Dedifferentiated amniotic fluid mesenchymal stem cell (primary cell): ENCODE results near the gene CT45A10.
"Not testable (repeated sequence)": the region's sequence is repeated elsewhere in the genome, so short reads cannot be mapped to it uniquely, and the experiment has no call there.

Experiments used
- DNase-seq: peaks from one replicate; pipeline ENCODE4 v3.0.0-alpha.2; 2016; ENCODE audit errors: extremely low spot score

CT45A10 gene, protein sequence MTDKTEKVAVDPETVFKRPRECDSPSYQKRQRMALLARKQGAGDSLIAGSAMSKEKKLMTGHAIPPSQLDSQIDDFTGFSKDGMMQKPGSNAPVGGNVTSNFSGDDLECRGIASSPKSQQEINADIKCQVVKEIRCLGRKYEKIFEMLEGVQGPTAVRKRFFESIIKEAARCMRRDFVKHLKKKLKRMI

DNA sequence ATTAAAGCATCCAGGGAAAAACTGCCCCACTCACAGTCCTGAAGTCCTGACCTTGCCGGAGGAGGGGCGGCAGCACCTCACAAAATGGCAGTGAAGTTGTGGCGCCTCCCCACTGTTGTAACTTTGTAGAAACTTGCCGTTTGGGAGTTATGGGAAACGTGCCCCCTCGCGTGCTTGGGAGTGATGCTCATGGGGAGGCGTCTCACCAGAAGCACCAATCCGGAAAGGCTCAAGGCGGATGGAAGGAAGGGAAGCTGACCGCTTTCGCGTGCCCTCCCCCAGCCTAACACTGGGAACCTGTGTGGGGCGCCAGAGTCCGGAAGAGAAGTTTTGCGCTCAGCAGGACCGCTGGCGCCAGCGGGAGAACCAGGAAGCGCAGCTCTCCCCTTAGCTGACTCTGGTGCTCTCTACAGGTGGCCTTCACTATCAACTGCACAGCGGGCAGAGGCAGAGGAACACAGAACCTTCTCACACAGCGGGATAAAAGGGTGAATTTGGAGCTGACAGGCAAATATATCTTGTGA is at the start of gene CT45A10, which contains the start of gene SAGE1:
CT45A10 (minus strand) TSS at position 151 of the 524 bp plus-strand sequence. CDS start 8,100 bp downstream, outside the sequence.
SAGE1 (plus strand) TSS at position 423 of the 524 bp plus-strand sequence. CDS start 2,527 bp downstream, outside the sequence.
- no peak for DNase-seq

GRCh38 chrX:135931644-135932487 is 38.6 kb upstream of the CT45A10 start:
- no peak for DNase-seq

DNA sequence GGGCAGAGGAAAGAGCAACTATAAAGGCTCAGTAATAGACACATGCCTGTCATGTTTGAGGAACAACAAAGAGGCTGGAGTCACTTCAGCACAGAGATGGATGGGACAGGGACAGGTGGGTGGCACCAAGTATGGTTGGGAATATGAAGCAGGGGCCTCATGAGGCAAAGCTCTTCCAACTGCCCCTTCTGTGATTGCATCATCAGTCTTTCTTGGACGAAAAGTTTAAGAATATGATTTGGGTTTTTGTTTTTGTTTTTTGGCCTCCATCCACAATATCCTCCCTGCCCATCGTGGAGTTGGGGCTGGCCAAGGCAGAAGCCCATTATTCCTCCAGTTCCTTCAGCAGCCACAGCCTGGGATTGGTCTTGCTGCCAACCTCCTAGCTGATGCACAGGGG is 34.7 kb upstream of the CT45A10 start:
- DNase-seq = no peak

- no peak for DNase-seq
These were observed 30.1 kb upstream of the CT45A10 start for GRCh38 chrX:135923353-135923752.

DNA sequence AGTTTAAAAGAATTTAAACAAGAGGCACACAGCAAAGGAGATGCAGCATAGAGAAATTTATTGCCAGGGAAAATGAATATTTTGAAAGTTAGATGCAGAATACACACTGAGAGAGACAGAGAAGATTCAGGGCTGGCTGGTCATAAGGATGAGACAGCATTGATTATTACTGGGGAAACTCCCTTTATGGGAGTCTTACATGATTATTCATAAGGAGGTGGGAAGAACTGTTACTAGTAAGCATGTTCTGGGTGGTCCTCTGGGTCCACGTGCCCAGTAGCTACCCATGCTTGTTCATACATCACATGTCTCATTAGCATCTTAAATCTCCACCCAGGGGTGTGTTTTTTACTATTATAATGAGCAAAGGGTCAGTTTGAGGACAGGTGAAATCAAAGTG is 27.3 kb upstream of the CT45A10 start:
- DNase-seq = not testable (repeated sequence)

DNA sequence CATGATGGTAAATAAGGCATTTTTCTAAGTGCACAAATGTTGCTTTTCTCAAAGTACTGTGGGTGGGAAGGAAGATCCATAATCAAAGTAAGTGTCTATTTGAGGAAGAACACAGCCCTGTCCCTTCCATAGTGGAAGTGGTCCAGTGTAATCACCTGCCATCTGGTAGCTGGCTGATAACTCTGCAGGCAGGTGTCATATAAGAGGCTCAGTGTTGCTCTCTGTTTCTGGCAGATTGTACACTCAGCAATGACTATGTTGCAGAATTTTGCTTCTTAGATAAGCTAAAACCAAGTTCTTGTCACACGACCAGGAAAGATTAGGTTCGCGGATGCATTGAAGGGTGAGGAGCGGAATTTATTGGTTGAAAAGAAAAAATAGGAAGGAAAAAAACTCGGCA is 21.2 kb upstream of the CT45A10 start:
- DNase-seq = no peak

DNA sequence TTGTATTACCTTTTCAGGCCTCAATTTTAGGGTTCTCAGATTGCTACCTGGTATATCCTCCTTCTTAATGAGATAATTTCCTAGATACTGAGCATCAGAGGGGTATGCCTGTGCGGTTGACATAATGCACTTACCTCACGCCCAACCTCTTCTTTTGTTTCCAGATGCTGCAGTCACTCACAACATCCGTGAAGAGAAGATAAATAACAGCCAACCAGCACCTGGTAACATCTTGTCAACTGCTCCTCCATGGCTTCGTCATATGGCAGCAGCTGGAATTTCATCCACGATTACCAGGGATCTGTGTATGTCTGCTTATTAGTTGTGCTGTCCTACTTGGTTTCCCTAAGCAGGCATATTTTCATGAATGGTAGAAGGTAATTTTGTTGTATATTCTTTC is 17.0 kb upstream of the CT45A10 start:
- DNase-seq = no peak

GRCh38 chrX:135892781-135893180 is 463 bp downstream of the CT45A10 start:
- DNase-seq = no peak

- no peak for DNase-seq
These were observed 3.1 kb downstream of the CT45A10 start for GRCh38 chrX:135890087-135890585.

DNA sequence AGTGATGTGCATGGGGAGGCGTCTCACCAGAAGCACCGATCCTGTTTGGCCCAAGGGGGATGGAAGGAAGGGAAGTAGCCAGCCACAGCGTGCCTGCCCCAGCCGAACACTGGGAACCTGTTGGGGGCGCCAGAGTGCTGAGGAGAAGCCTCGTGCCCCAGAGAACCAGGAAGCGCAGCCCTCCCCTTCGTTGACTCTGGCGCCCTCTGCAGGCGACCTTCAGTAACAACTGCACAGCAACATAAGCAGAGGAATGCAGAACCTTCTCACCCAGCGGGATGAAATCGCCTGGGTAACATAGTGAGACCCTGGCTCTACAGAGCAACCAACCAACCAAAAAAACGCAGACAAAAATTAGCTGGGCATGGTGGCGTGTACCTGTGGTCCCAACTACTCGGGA is 4.3 kb downstream of the CT45A10 start:
- not testable (repeated sequence) for DNase-seq

DNA sequence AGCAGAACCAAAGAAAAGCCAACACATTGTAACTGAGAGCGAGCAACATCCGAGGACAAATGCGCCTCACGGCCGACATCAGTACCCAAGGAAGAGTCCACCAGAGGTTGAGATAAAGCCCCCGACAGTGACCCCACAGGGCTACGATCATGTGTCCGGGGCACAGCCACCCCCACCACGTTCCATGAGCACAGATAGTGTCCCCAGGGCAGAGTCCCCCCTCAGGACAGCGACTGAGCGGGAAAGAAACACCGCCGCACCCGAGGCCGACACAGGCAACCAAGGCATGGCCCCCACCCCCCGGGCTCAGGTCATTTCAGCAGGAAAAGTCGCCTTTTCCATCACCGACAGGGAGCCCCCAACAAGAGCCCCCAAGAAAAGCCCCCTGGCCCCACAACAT is 5.0 kb downstream of the CT45A10 start:
- DNase-seq = not testable (repeated sequence)

GRCh38 chrX:135882741-135883140 is 10.5 kb downstream of the CT45A10 start:
- DNase-seq = not testable (repeated sequence)

GRCh38 chrX:135871712-135872111 is 21.5 kb downstream of the CT45A10 start, which contains the start of gene CT45A9:
Gene CT45A9, minus strand, starts transcription at chrX:135871812. Its CDS starts 3,751 bp downstream, at chrX:135868061.
- DNase-seq = not testable (repeated sequence)

- DNase-seq = not testable (repeated sequence)
These were observed 38.8 kb downstream of the CT45A10 start, which contains the start of gene CT45A8 for GRCh38 chrX:135854438-135854837. Gene CT45A8, minus strand, starts transcription at chrX:135854538. Its CDS starts 3,755 bp downstream, at chrX:135850783.

DNA sequence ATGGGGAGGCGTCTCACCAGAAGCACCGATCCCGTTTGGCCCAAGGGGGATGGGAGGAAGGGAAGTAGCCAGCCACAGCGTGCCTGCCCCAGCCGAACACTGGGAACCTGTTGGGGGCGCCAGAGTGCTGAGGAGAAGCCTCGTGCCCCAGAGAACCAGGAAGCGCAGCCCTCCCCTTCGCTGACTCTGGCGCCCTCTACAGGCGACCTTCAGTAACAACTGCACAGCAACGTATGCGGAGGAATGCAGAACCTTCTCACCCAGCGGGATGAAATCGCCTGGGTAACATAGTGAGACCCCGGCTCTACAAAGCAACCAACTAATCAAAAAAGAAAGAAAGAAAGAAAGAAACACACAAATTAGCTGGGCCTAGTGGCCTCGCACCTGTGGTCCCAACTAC is 56.1 kb downstream of the CT45A10 start, which contains the start of gene CT45A7:
CT45A7 (minus strand) TSS at position 101 of the 400 bp plus-strand sequence. CDS start 3,747 bp downstream, outside the sequence.
- not testable (repeated sequence) for DNase-seq
